HG02870 (cell line): ENCODE data around the gene VPS51.

Experiments used
- ATAC-seq: cut with Tn5 transposase; IDR thresholded peaks from one replicate; pipeline ENCODE4 v1.9.1; 2021; ENCODE audit warnings: mild to moderate bottlenecking, moderate library complexity; ENCODE audit not compliant: unreplicated experiment

VPS51 gene

GRCh38 chr11:65095974-65096806 is at the start of gene VPS51:
VPS51 (plus strand) TSS chr11:65096214; CDS start chr11:65096251, 37 bp downstream.
- ATAC-seq: peak; percentile 74

GRCh38 chr11:65047581-65048422 is 48.2 kb upstream of the VPS51 start:
- ATAC-seq: no peak

GRCh38 chr11:65051398-65051858 is 44.6 kb upstream of the VPS51 start:
- ATAC-seq: no peak

- no peak for ATAC-seq
These were observed 42.0 kb upstream of the VPS51 start for GRCh38 chr11:65053827-65054508.

GRCh38 chr11:65055538-65055937 is 40.5 kb upstream of the VPS51 start:
- no peak for ATAC-seq

GRCh38 chr11:65056999-65057398 is 39.0 kb upstream of the VPS51 start:
- no peak for ATAC-seq

GRCh38 chr11:65057526-65057925 is 38.5 kb upstream of the VPS51 start:
- ATAC-seq: no peak

GRCh38 chr11:65058012-65058411 is 38.0 kb upstream of the VPS51 start:
- ATAC-seq: no peak

GRCh38 chr11:65058419-65059054 is 37.5 kb upstream of the VPS51 start, which contains the start of gene NAALADL1:
NAALADL1 (minus strand) TSS chr11:65058553; CDS start chr11:65058521, 32 bp downstream.
- no peak for ATAC-seq

- no peak for ATAC-seq
These were observed 36.5 kb upstream of the VPS51 start for GRCh38 chr11:65059523-65059922.

- ATAC-seq: no peak
These were observed 35.8 kb upstream of the VPS51 start for GRCh38 chr11:65059959-65060824.

- no peak for ATAC-seq
These were observed 35.1 kb upstream of the VPS51 start for GRCh38 chr11:65060913-65061408.

- no peak for ATAC-seq
These were observed 32.5 kb upstream of the VPS51 start for GRCh38 chr11:65063532-65063931.

- ATAC-seq: no peak
These were observed 31.2 kb upstream of the VPS51 start for GRCh38 chr11:65064847-65065240.

GRCh38 chr11:65065851-65066250 is 30.2 kb upstream of the VPS51 start:
- ATAC-seq: no peak

GRCh38 chr11:65066315-65066714 is 29.7 kb upstream of the VPS51 start:
- no peak for ATAC-seq

GRCh38 chr11:65066805-65067291 is 29.2 kb upstream of the VPS51 start:
- no peak for ATAC-seq

GRCh38 chr11:65067446-65067845 is 28.6 kb upstream of the VPS51 start:
- no peak for ATAC-seq

- no peak for ATAC-seq
These were observed 26.8 kb upstream of the VPS51 start for GRCh38 chr11:65069217-65069616.
